Kasumi-1 (cell line): Measurements from ENCODE around the gene ASS1.

Experiments used
- DNase-seq, 2 experiments: peaks; one replicate each; lab custom pipeline; 2025; lab: John Stamatoyannopoulos, UW

Gene ASS1

DNA sequence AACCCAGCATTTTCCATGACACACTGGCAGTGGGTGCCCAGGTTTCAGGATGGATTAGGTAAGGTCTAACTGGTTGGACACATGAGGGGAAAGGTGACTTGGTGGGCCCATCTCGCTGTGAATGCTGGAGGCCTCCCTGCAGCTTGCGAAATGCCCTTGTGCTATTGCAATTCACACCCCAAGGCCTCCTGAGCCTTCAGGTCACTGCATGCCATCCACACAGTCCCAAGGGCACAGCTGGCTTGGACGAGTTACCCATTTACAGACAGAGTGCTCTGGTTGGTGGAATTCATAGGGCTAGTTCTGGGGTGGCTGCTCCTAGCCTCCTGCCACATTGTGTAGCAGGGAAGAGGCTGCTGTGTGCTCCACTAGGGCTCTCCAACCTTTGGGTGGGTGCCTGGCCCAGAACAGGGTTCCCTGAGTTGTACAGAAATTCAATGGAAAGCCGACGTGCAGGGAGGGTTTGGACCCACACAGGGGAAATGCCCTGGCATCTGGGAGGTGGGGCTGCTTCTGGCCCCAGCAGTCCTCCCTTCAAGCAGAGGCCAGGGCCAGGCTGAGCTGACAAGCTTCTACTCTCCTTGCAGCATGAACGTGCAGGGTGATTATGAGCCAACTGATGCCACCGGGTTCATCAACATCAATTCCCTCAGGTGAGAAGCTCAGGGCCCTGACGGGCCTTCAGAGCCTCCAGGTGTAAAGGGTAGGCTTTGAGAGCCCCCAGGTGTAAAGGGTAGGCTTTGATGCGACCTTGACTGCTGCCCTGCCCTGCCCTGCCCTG lies 54.3 kb downstream of the ASS1 start:
- no peak for DNase-seq

- no peak for DNase-seq
Observed at GRCh38 chr9:130499804-130500263, 55.1 kb downstream of the ASS1 start.

DNA sequence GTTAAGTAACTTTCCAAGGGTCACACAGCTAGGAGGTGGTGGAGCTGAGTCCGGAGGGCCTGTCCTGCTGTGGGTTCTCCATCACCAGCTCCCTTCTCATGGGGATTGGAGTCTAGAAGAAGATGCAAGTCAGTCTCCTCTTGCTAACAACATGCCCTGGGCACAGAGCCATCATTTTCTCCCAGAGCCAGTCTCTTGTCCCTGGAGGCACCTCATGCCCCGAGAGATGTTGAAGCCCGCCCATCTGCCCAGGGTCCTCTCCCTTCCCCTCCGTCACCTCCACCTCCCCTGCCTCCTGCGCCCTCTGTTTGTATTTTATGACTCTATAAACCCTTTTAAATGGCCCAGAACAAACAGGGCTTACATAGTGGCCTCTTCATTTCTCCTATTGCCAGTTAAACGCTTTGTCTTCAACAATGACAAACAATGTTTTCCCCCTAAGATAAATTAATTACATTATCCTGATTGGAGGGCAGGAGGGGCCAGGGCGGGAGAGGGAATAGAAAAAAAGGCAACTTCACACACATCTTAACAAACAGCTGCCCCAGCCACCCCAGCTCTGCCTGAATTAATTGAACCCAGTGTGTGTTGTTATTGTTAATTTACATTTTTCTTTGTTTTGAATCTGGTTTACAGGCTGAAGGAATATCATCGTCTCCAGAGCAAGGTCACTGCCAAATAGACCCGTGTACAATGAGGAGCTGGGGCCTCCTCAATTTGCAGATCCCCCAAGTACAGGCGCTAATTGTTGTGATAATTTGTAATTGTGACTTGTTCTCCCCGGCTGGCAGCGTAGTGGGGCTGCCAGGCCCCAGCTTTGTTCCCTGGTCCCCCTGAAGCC lies 55.8 kb downstream of the ASS1 start:
- DNase-seq, result no peak

DNA sequence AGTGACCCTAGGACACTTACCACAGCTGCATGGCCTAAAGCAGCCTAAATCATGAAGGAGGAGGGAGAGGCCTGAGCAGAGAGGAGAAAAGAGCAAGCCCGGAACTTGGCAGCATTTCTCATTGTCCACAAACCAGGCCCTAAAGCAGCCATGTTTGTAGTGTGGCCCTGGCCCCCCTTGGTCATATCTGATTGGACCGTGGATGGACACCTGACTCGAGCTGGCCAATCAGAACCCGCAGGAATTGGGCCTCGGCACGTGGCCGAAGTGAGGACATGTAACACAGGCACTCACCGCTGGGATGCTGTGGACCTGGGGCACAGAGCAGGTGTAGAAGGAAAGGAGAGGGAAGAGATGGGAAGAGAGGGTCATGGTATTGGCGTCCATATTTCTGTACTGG lies 56.9 kb downstream of the ASS1 start:
- no peak for DNase-seq

- no peak for DNase-seq
Observed at GRCh38 chr9:130508218-130508617, 63.5 kb downstream of the ASS1 start.

- no peak for DNase-seq
Observed at GRCh38 chr9:130512199-130512598, 67.4 kb downstream of the ASS1 start.

- no peak for DNase-seq
Observed at GRCh38 chr9:130513078-130513477, 68.3 kb downstream of the ASS1 start.

DNA sequence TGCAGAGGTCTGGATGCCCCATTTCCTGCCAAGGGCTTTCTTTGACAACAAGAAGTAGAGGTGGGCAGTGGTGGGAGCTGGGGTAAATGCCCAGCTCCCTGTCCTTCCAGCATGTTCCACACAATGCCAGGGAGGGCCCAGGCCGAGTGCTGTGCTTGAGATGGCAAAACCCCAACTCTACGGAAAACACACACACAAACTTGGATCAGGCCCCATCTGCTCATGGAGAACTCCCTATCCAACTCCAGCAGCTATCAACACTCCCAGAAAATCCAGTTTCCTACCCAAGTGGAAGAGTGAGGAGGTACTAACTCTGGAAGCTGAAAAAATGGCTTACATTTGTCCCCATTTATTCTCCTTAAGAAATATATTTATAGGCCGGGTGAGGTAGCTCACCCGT lies 73.5 kb downstream of the ASS1 start:
- DNase-seq, result no peak

- no peak for DNase-seq
Observed at GRCh38 chr9:130518943-130519799, 74.4 kb downstream of the ASS1 start.

GRCh38 chr9:130519927-130520326 lies 75.2 kb downstream of the ASS1 start:
- no peak for DNase-seq

GRCh38 chr9:130521715-130522114 lies 77.0 kb downstream of the ASS1 start:
- no peak for DNase-seq

GRCh38 chr9:130522233-130522808 lies 77.6 kb downstream of the ASS1 start:
- no peak for DNase-seq

DNA sequence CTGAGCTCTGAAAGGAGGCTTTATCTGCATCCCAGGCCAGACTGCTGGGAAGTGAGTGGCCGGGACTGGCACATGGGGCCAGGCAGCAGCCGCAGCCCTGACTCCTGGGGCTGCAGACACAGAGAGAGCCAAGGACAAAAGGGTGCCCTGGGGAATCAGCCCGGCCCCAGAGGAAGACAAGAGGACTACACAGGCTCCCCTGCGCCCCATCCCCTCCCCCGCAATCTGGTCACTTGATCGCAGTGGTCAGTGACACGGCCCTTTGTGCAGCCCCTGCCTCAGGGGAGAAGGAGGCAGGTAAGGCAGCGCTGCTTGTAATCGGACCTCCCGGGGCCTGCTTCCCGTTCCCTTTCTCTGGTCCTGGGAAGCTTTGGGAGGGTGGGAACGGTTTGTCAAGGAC lies 79.2 kb downstream of the ASS1 start:
- DNase-seq, result no peak

DNA sequence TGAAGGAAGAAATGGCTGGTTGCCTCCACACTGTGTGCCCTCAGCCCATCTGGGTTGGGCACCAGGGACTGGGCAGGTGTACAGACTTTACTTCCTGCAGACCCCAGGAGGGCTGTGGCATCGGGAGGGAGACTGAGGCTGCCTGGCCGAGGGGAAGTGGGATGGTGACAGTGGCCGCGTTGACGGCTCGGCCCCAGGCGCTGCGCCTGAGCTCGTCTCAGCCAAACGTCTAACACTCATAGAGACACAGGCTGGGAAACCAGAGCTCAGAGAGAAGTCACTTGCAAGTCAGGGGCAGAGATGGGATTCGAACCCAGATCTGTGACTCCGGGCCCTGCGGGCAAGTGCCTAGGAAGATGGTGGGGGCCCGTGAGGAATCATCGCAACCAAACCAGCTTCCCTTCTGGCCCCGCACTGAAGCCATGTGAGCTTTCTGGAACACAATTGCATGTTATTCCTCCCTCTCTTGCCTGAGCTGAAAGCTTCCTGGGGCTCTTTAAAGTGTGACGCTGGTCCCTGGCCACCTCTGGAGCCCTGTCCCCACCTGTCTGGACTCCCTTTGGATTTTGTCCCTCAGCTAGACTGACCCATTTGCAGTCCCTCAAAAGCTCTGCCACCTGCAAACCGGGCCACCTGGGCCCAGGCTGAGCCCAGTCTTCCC lies 81.6 kb downstream of the ASS1 start:
- DNase-seq, result no peak

DNA sequence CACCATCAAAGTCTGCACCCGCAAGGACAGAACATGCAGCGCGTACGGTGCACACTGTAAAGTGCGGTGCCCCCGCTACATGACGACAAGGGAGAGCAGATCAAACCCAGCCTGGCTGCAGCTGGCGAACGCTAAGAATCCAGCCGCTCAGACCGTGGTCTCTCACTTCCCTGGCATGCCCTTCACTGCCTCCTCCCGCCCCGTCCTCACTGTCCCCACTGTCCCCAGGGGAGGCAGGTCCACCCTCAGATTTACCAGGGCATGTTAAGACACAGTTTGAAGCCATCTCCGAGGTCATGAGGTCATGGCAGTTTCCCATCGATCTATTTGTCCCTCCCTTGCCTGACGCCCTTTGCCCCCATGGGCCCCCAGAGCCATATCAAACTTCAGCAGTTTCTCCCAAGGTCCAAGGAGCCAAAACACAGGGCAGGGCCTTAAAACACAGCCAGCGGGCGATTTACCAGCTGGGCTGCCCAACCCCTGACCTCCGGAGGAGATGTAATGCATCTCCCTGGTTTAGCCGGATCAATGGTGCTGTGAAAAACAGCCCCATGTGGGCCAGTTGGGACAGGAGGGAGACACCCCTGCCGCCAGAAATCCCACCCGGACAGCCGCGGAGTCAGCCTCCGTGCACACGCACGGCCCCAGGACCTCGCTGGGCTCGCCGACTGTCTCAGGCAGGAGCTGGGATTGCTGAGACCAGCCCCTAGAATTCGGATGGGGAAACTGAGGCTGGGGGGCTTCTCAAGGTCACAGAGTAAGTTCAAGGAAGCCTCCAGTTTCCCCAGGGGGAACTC lies 82.3 kb downstream of the ASS1 start:
- DNase-seq, result no peak

DNA sequence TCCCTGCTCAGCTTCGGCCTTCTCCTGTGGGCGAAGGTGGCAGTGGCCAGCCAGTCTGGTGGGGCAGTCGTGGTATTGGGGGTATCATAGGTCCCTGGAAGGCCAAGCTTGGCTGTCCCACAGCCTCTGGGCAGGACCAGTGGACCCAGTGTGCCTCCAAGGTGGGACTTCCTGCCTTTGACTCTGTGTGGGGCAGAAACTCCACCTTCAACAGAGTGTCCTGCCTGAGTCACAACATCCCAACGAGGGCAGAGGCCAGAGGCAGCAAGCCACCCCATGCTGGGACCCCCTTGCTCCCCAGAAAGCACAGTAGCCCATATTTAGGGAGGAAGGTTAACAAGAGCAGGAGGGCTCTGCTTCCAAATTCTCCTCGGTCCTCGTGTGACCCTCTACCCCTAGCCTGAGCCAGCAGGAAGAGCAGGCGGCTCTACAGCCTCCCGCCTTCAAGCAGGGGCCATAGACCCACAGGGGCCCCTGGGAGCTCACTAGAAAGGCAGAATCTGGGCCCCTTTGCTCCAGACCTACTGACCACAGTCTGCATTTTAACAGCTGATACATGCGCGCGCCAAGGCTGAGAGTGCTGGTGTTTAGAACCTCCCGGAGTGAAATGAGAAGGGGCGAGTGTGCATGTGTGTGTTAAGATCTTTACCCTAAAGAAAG lies 83.0 kb downstream of the ASS1 start:
- no peak for DNase-seq

DNA sequence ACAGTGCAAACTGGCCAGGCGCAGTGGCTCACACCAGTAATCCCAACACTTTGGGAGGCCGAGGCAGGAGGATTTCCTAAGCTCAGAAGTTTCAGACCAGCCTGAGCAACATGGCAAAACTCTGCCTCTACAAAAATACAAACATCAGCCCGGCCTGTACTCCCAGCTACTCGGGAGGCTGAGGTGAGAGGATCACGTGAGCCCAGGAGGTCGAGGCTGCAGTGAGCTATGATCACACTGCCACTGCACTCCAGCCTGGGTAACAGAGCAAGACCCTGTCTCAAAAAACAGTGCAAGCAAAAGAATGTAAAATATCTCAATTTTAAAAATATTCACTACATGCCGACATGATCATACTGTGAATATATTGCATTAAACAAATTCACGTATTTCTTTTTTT lies 83.9 kb downstream of the ASS1 start:
- no peak for DNase-seq

GRCh38 chr9:130530938-130531337 lies 86.2 kb downstream of the ASS1 start:
- DNase-seq, result no peak

DNA sequence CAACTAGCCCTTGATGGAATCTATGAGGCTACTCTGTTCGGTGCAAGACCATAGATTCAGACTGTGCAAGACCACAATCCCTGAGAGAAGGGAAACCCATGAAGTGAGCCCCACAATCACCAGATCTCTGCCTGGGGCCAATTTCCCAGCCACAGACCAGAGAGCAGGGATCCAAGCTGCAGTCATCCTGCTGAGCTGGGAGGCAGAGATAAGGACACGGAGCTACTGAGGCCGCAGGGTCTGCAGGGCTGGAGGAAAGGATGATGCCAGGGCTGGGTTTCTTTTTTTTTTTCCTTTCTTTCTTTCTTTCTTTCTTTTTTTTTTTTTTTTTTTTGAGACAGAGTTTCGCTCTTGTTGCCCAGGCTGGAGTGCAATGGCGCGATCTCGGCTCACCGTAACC lies 86.9 kb downstream of the ASS1 start:
- no peak for DNase-seq
